Measurements from ENCODE around the gene CSF1.
A peak's percentile ranks its signal among the peaks of the same experiment; 100 is the strongest.
"Not testable (repeated sequence)": the region's sequence is repeated elsewhere in the genome, so short reads cannot be mapped to it uniquely, and the experiment has no call there.

The CSF1 gene

GRCh38 chr1:109942434-109942833 is 31.8 kb downstream of the CSF1 start:
- no peak for DNase-seq (ENCODE audit: low read depth)

GRCh38 chr1:109944541-109944940 is 33.9 kb downstream of the CSF1 start:
- no peak for DNase-seq (ENCODE audit: low read depth)

- no peak for DNase-seq (ENCODE audit: low read depth)
These were observed 35.9 kb downstream of the CSF1 start for GRCh38 chr1:109946511-109946910.

DNA sequence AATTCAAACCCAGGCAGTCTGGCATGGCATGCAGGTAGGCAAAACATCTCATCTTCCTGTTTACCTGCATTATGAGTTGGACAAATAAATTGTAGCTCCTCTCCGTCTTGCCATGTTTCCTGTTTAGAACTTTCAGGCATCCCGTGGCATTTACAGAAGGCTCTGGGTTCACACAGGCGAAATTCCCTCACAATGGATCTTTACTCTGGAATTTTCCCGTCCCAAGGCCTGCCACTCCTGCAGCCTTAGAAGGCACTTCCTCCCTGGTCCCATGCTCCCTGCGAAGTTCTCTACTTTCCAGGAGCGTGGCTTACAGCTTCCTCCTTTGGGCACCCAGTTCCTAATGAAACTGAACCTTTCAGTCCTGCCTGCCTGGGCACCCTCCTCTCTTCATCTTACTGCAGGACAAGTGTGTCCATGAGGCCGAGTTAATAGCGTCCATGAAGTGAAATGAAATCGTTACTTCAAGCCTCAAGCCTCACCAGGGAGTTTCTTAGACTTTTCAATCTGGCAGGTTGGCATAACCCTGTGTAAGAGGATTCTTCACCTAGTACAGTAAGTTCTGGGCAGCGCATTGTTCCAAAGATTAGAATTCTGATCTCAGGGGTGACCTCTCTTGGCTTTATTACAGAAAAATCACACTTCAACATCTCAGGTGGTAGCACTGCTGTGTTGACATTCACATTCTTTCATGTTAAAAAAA is 37.1 kb downstream of the CSF1 start:
- DNase-seq (ENCODE audit: low read depth), result no peak

GRCh38 chr1:109948285-109948630 is 37.6 kb downstream of the CSF1 start:
- no peak for DNase-seq (ENCODE audit: low read depth)

GRCh38 chr1:109950038-109950437 is 39.4 kb downstream of the CSF1 start:
- DNase-seq (ENCODE audit: low read depth), result no peak

- no peak for DNase-seq (ENCODE audit: low read depth)
These were observed 39.9 kb downstream of the CSF1 start for GRCh38 chr1:109950509-109950908.

DNA sequence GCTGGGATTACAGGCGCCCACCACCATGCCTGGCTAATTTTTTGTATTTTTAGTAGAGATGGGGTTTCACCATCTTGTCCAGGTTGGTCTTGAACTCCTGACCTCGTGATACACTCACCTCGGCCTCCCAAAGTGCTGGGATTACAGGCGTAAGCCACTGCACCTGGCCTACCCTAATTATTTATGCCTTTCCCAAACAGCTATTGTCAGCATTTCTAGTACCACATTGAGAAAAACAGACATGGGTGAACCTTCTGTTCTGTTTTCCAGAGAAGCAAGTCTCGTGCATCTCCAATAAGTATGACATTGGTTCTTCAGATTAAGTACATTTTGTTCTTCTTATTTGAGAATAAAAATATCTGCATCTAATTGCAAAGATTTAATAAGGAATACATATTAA is 40.9 kb downstream of the CSF1 start:
- DNase-seq (ENCODE audit: low read depth), result not testable (repeated sequence)

DNA sequence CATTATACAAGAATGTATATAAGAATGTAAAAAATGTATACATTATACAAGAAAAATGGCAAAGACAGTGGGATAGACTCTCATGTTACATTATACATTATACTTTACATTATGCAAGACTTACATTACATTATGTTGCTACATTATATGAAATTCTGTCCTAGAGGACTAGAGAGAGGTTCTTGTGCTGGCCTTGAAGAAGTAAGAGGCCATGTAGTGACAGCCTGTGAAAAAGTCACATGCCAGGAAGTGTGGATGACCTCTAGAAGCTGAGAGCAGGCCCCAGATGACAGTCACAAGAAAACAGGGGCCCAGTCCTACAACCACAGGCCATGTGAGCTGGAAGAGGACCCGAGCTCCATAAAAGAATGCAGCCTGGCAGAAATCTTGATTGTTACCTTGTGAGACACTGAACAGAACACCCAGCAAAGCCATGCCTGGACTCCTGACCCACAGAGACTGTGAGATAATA is 43.4 kb downstream of the CSF1 start:
- DNase-seq (ENCODE audit: low read depth), result no peak

GRCh38 chr1:109959632-109959973 is 49.0 kb downstream of the CSF1 start:
- DNase-seq (ENCODE audit: low read depth), result no peak

GRCh38 chr1:109959974-109960744 is 49.5 kb downstream of the CSF1 start:
- peak; percentile 84 for DNase-seq (ENCODE audit: low read depth)

GRCh38 chr1:109960745-109961094 is 50.1 kb downstream of the CSF1 start:
- DNase-seq (ENCODE audit: low read depth), result no peak

DNA sequence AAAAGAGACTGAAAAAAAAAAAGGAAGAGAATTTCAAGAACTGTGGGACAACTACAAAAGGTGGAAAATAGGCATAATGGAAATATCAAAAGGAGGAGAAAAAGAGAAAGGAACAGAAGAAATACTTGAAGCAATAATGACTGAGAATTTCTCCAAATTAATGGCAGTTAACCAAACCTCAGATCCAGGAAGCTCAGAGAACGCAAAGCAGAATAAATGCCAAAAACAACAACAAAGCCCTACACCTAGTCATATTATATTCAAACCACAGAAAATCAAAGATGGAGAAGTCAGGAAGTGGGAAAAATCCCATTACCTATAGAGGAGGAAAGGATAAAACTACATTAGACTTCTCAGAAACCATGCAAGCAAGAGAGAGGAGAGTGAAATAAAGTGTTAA is 53.2 kb downstream of the CSF1 start:
- DNase-seq (ENCODE audit: low read depth), result no peak

GRCh38 chr1:109969146-109969829 is 58.6 kb downstream of the CSF1 start:
- peak; percentile 61 for DNase-seq (ENCODE audit: low read depth)

DNA sequence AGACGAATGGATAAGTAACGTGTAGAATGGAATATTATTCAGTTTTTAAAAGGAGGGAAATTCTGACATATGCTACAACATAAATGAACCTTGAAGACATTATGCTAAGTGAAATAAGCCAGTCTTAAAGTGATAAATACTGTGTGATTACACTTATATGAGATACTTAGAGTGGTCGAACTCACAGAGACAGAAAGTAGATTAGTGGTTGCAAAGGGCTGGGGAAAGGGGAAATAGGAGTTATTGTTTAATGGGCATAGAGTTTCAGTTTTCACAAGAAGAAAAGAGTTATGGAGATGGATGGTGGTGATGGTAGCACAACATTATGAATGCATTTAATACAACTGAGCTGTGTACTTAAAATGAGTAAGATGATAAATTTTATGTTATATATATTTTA is 59.3 kb downstream of the CSF1 start:
- no peak for DNase-seq (ENCODE audit: low read depth)

DNA sequence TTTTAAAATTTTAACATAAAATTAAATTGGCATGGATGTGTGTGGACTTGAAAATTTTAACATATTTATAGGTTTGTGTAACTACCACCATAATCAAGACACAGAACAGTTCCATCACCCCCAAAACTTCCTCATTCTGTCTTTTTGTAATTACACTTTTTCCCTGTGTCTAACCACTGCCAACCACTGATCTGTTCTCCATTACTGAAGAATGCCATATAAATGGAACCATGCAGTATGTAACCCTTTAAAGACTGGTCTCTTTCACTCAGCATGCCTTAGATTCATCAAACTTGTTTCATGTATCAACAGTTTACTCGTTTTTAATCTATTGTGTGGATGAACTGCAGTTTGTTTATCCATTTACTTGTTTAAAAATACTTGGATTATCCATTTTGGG is 60.9 kb downstream of the CSF1 start:
- no peak for DNase-seq (ENCODE audit: low read depth)

- DNase-seq (ENCODE audit: low read depth), result no peak
These were observed 63.5 kb downstream of the CSF1 start for GRCh38 chr1:109974191-109974590.

DNA sequence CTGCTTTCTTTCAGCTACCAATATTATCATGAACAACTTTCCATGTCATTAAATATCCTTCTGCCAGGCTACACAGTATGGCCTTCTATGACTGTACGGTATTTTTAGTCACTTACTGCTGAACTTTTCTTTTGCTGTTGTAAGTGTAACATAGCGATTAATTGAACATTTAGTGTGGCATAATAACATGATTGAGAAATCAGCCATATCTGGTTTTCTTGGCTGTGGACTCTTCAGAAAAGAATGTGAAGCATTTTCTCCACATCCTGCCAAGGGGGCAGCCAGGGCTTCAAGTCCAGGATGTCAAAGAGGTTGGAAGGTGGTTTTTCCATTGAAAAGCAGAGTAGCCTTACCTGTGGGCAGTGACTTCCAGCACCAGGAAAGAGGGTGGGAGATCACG is 65.1 kb downstream of the CSF1 start:
- peak; percentile 93 for DNase-seq (ENCODE audit: low read depth)

- DNase-seq (ENCODE audit: low read depth), result no peak
These were observed 66.1 kb downstream of the CSF1 start for GRCh38 chr1:109976762-109977161.

DNA sequence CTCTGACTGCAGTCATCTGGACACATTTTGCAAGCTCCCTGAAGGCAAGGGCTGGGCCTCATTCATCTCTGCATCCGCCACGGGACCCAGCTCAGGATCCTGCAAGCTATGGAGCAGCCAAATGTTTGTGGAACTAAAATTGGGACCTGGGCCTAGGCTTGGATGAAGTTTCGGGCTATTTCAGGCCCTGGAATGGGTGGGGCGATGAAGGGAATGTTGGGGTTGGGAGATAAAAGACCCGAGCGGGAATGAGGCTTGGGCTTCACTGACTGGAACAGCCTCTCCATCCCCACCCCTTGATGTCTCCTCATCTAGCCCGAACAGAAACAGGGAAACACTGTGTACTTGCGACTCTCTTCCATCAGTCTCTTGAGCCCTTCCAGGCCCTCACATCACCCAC is 66.6 kb downstream of the CSF1 start:
- no peak for DNase-seq (ENCODE audit: low read depth)

- DNase-seq (ENCODE audit: low read depth), result no peak
These were observed 67.2 kb downstream of the CSF1 start for GRCh38 chr1:109977657-109978378.

DNA sequence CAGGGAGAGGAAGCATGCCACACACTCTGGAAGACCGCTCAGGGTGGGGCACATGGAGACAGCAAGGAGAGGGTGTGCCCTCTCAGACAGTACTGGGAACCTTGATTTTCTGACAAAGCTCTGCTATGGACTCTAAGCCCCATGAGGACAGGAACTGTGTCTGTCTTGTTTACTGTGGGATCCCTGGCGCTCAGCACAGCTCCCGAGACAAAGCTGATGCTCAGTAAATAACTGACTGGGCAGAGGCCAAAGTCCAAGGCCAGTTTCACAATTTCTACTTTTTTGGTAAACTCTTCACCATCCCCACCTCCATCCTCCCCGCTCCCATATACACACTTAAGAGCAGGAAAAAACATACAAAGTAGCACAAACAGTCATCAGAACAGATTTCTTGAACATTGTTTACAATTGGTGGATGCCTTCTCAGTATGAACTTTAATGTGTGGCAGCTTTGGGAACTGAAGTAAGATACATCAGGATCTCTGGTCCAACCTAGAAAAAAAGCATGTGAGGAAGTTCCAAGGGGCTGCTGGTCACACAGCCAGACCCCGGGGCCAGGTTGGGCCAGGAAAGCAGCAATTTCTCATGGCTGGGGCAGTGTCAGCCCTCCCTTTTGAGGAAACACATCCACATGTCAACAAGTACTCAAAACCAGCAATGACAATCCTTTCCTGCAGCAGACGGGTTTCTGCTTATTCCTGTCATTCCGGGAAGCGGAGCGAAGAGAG is 68.3 kb downstream of the CSF1 start:
- no peak for DNase-seq (ENCODE audit: low read depth)
